T follicular helper cell (primary cell): ENCODE data around the gene SEC63.
"Not testable (repeated sequence)": the region's sequence is repeated elsewhere in the genome, so short reads cannot be mapped to it uniquely, and the experiment has no call there.

ENCODE experiments used
- DNase-seq: peaks from one replicate; pipeline ENCODE4 v3.0.0-alpha.2; 2020; ENCODE audit warnings: low read depth

Gene SEC63

GRCh38 chr6:107862383-107862782 lies 95.6 kb downstream of the SEC63 start:
- DNase-seq = no peak

- not testable (repeated sequence) for DNase-seq
Measured at GRCh38 chr6:107860963-107861362, 97.0 kb downstream of the SEC63 start.

GRCh38 chr6:107860144-107860543 lies 97.9 kb downstream of the SEC63 start:
- DNase-seq = not testable (repeated sequence)

- no peak for DNase-seq
Measured at GRCh38 chr6:107853230-107853629, 104.8 kb downstream of the SEC63 start.

DNA sequence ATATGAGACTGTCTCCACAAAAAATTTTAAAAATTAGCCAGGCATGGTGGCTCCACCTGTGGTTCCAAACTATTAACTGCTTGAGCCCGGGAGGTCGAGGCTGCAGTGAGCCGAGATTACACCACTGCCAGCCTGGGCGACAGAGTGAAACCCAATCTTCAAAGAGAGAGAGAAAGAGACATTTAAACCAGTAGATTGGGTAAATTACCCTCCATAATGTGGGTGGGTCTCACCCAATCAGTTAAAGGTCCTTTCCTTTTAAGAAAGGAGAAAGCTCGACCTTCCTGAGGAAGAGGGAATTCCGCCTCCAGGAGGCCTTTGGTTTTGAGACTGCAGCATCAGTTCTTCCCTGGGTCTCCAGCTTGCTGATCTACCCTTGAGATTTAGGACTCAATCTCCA lies 108.7 kb downstream of the SEC63 start:
- no peak for DNase-seq

- peak; percentile 64 for DNase-seq
Measured at GRCh38 chr6:107847844-107848802, 109.9 kb downstream of the SEC63 start.

DNA sequence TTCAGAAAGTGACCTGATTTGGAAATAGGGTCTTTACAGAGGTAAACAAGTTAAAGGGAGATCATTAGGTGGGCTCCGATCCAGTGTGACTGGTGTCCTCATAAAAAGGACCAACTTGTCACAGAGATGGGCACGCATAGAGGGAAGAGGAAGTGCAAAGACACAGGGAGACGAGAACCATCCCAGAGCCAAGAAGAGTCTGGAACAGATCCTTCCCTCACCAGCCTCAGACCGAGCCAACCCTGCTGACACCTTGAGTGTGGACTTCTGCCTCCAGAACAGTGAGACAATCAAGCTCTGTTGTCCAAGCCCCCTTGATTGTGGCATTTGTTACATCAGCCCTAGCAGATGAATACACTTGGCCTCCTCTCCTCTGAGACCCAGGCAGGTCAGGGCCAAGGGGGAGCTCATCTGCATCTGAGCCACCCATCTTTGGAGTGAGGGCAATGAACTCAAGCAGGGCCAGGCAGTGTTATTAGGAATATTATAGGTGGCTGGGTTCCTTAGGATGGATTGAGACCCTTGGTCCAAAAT lies 111.7 kb downstream of the SEC63 start:
- no peak for DNase-seq

DNA sequence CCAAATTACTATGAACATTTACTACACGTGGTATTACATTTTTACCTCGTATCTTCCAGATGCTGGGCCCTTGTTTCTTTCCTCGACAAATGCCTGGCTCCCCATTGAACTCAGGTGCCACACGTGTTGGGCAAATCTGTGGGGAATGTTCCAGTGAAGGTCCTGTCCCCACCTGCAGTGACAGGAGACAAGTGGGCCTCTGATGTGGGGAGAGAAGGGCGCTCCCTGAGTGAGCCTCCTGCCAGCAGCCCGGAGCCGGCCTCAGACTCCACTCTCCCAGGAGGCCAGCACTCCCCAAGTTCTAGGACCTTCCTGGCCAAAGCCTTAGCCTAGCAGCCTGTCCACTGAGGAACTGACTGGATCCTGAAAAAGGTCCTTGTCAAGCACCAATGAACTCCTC lies 112.2 kb downstream of the SEC63 start:
- DNase-seq = no peak

DNA sequence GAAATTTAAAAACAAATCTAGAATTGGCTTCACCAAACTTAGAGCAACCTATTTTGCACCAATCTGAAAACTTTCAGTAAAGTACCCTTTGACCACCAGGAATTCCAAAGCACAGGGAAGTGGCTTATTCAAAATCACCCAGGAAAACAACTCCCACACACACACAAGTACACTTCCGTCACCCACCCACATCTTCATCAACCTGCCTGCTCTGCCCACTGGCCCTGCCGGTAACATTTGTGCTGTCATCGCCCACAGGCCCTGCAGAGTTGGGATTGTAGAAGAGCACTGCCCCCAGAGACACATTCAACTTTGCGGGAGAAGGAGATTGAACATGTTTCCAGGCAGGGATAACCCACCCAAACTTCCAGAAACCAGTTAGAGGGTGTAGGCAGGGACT lies 114.6 kb downstream of the SEC63 start:
- no peak for DNase-seq

DNA sequence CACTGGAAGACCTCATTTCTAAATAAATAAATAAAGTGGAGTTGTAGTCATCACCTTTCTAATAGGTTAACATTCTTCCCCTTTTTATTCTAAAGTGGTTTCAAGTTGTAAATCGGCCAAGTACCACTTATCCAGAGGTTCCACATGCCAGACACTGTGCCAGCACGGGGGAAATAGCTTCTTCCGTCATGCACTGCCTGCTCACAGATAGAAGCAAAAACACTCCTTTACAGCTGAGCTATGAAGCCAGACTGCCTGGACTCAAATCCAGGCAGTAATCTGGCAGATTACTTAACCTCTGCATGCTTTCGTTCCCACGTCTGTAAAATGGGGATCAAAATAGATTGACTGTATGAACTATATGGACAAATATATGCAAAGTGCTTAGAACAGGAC lies 116.7 kb downstream of the SEC63 start:
- no peak for DNase-seq

- no peak for DNase-seq
Measured at GRCh38 chr6:107840636-107841274, 117.3 kb downstream of the SEC63 start.

- DNase-seq = no peak
Measured at GRCh38 chr6:107833136-107833535, 124.9 kb downstream of the SEC63 start.

- DNase-seq = no peak
Measured at GRCh38 chr6:107832151-107833056, 125.6 kb downstream of the SEC63 start.

DNA sequence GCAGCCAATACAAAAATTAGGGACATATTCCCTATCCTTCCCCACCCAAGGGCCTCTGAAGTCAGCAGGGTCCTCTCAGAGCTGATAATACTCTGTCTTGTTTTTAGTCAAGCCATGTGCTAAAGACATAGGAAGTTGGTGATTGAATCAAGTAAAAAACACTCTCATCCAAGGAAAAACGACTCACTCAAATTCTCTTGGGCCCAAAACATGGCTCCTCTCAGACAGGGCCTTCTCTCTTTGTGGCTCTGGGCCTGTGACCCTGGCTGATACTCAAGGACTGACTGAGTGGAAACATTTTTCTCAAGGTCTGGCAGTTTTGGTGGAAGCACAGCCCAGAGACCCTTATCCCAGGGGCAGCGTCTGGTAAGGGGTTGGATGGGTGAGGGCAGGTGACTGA lies 127.9 kb downstream of the SEC63 start:
- no peak for DNase-seq

GRCh38 chr6:107827541-107827940 lies 130.5 kb downstream of the SEC63 start:
- no peak for DNase-seq

DNA sequence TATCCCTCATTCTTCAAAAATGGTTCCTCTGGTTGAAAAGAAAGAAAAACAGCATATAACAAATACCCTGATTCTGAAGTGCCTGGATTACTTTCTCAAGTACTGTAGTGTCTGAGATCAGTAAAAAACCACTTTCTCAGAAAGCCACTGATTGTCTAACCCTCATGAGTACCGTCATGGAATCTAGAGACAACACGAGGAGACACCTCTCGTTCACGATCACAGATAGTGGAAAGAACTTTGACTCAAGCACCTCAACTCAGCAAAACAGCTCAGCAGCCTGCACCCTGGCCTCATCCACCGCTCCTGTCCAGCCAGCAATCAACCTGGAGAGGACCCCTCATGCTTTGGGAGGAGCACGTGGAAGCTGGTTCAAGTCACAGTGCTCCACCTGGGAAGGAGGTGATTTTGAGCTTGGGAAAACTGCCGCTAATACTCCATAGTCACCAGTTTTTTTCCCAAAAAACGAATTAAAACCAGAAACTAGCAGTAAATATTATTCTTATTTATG lies 134.9 kb downstream of the SEC63 start:
- DNase-seq = peak; percentile 40

DNA sequence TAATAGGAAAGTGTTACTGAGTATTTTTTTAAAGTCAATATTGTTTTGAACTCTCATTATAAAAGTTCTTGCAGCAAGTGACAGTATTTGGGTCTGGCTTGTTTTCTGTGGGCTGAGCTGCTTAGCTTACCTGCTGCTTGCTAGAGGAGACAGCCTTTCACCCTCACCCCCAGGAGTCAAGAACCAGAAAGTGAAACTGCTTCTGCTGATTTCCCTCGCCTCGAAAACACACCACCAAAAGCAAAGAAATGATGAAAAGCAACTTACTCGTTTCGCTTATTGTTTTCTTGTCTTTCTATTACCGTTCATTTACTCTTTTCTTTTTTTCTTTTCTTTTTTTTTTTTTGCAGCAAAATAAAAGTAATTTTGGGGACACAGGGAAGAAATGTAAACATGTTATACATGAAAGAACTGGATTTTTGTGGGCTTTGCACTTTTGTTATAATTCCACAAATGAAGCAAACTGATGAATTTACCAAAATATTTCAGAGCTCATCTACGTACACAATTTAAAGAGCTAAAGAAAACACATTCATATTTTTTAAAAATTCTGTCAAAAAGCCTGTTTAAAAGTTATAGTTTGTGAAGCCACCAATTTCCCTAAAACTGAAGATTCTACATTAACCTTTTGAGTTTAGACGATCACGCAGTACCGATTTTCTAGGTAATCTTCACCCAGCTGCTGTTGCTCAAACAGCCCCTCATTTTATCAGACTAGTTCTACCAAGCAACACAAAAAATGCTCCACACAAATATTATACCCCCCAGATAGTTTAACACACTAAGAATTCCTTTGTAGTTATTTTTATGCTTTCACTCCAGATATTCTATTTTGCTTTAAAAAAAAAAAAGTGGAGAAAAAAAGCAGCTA lies 135.6 kb downstream of the SEC63 start:
- DNase-seq = peak; percentile 31

- no peak for DNase-seq
Measured at GRCh38 chr6:107821591-107821990, 136.4 kb downstream of the SEC63 start.

- no peak for DNase-seq
Measured at GRCh38 chr6:107820338-107821261, 137.4 kb downstream of the SEC63 start.

DNA sequence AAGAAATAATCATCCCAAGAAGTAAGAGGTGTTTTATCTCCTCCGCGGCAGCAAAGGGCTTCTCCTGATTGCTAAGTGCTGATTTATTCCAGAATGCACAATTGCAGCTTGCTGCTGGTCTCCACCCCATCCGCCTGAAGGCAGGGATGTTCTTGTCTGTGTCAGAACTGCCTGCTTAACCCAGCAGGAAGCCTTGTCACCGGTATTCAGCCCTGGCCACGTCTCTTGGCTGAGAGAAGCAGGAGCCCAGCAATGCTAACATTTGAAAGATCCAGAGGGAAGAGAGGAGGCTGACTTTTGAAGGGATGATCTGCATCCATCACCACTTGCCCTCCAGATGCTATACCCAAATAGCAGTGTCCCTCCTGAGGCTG lies 138.1 kb downstream of the SEC63 start:
- no peak for DNase-seq
